HEK293T (cell line): ENCODE measurements around the gene ZBTB21.

Source experiments
- BHLHE40 ChIP-seq: fragments of 450-650 bp; IDR thresholded peaks from 2 replicates; pipeline ENCODE4 v1.6.1; 2016; ENCODE audit warnings: mild to moderate bottlenecking, moderate library complexity, borderline replicate concordance
- ELF4 ChIP-seq: fragments of 450-650 bp; IDR thresholded peaks from 2 replicates; pipeline ENCODE4 v1.6.1; 2017; ENCODE audit warnings: antibody characterized with exemption
- HDGF ChIP-seq: fragments of 450-650 bp; IDR thresholded peaks from 2 replicates; pipeline ENCODE4 v1.6.1; 2017; ENCODE audit warnings: antibody characterized with exemption, borderline replicate concordance
- NFRKB ChIP-seq: fragments of 450-650 bp; IDR thresholded peaks from 2 replicates; pipeline ENCODE4 v1.6.1; 2016; ENCODE audit warnings: mild to moderate bottlenecking, moderate library complexity
- SUZ12 ChIP-seq: fragments of 450-650 bp; IDR thresholded peaks from 2 replicates; pipeline ENCODE4 v1.6.1; 2016; ENCODE audit warnings: mild to moderate bottlenecking

- TF ChIP-seq SUZ12: no peak
- TF ChIP-seq BHLHE40: no peak
- TF ChIP-seq HDGF: no peak
- TF ChIP-seq ELF4: no peak
- no peak for TF ChIP-seq NFRKB
Measured at GRCh38 chr21:41989698-41990097, 20.5 kb downstream of the ZBTB21 start.
